CD4-positive, alpha-beta T cell treated with Interleukin-6 for 4 hours (primary cell): Measurements from ENCODE around the gene NARF.
"Not testable (repeated sequence)": the region's sequence is repeated elsewhere in the genome, so short reads cannot be mapped to it uniquely, and the experiment has no call there.

Source experiments
- DNase-seq: peaks from one replicate; pipeline ENCODE4 v3.0.0-alpha.2; 2020; ENCODE audit warnings: mixed read lengths

Gene NARF

GRCh38 chr17:82458179-82458884, at the start of gene NARF:
NARF (plus strand) TSS chr17:82458741; CDS start chr17:82458804, 63 bp downstream.
- peak; percentile 97 for DNase-seq

GRCh38 chr17:82408938-82409318, 49.6 kb upstream of the NARF start:
- no peak for DNase-seq

- DNase-seq: no peak
These were observed 48.4 kb upstream of the NARF start for GRCh38 chr17:82410014-82410716.

GRCh38 chr17:82411396-82412053, 47.0 kb upstream of the NARF start:
- no peak for DNase-seq

GRCh38 chr17:82412081-82412480, 46.5 kb upstream of the NARF start:
- not testable (repeated sequence) for DNase-seq

GRCh38 chr17:82412535-82413520, 45.7 kb upstream of the NARF start:
- DNase-seq: no peak

- peak; percentile 79 for DNase-seq
These were observed 43.8 kb upstream of the NARF start for GRCh38 chr17:82414548-82415281.

- DNase-seq: no peak
These were observed 43.2 kb upstream of the NARF start for GRCh38 chr17:82415336-82415735.

- no peak for DNase-seq
These were observed 42.8 kb upstream of the NARF start for GRCh38 chr17:82415786-82416185.

- no peak for DNase-seq
These were observed 42.3 kb upstream of the NARF start for GRCh38 chr17:82416264-82416663.

GRCh38 chr17:82416771-82417170, 41.8 kb upstream of the NARF start:
- no peak for DNase-seq

- DNase-seq: peak; percentile 89
These were observed 40.2 kb upstream of the NARF start, which contains the start of the genes HEXD and OGFOD3 for GRCh38 chr17:82418001-82418986. HEXD (plus strand) TSS chr17:82418347; CDS start chr17:82419800, 1,453 bp downstream. OGFOD3 (minus strand) TSS chr17:82418586; CDS start chr17:82418485, 101 bp downstream.

- no peak for DNase-seq
These were observed 39.0 kb upstream of the NARF start for GRCh38 chr17:82419540-82419939.

GRCh38 chr17:82424001-82424862, 34.3 kb upstream of the NARF start:
- peak; percentile 72 for DNase-seq

GRCh38 chr17:82424863-82425159, 33.7 kb upstream of the NARF start:
- no peak for DNase-seq

GRCh38 chr17:82428546-82428945, 30.0 kb upstream of the NARF start:
- no peak for DNase-seq

- DNase-seq: no peak
These were observed 28.7 kb upstream of the NARF start for GRCh38 chr17:82429824-82430223.

- no peak for DNase-seq
These were observed 26.5 kb upstream of the NARF start for GRCh38 chr17:82432017-82432416.

- DNase-seq: no peak
These were observed 24.9 kb upstream of the NARF start for GRCh38 chr17:82433560-82434215.
